ENCODE results near the gene NAALADL2.

GRCh38 chr3:174854987-174855386 is 4.1 kb upstream of the NAALADL2 start:
- TF ChIP-seq EP300 (IDR thresholded peaks at IDR 0.05) (no peak), CTCF (IDR thresholded peaks at IDR 0.05) (no peak), POLR2AphosphoS5 (IDR thresholded peaks at IDR 0.05) (no peak), POLR2A (IDR thresholded peaks at IDR 0.05) (no peak)

All from upper lobe of left lung (tissue), 4 donors.